Ascending aorta (tissue), 2 donors: Measurements from ENCODE around the gene B4GALNT3. TPM values are rescaled to one million over a fixed set of nuclear protein-coding genes. Genes with fewer than 3 reads are reported as not detected.

Source experiments
- DNase-seq, 2 donors: peaks; one replicate each; pipeline ENCODE4 v3.0.0-alpha.2; 2019; ENCODE audit warnings: low spot score in 2 of 2
- H3K27ac ChIP-seq, 2 donors: fragments of 200-600 bp; sonication (generic); one replicate each; pipeline ENCODE4 v1.5.1; 2016 to 2017; ENCODE audit warnings: mild to moderate bottlenecking in 1 of 2
- H3K27me3 ChIP-seq: fragments of 200-600 bp; sonication (generic); one replicate; pipeline ENCODE4 v1.5.1; 2017
- H3K36me3 ChIP-seq, 2 donors: fragments of 200-600 bp; sonication (generic); one replicate each; pipeline ENCODE4 v1.5.1; 2016
- H3K4me1 ChIP-seq, 2 donors: fragments of 200-600 bp; sonication (generic); one replicate each; pipeline ENCODE4 v1.5.1; 2016 to 2017; ENCODE audit warnings: mild to moderate bottlenecking in 1 of 2
- H3K4me3 ChIP-seq, 2 donors: fragments of 200-600 bp; sonication (generic); one replicate each; pipeline ENCODE4 v1.5.1; 2016 to 2017; ENCODE audit warnings: mild to moderate bottlenecking in 1 of 2
- H3K9me3 ChIP-seq, 2 donors: fragments of 200-600 bp; sonication (generic); one replicate each; pipeline ENCODE4 v1.5.1; 2016
- intact Hi-C: fragments of 100-400 bp; cut with DNase I; formaldehyde crosslinking; loops from one replicate; pipeline ENCODE4 v1.15.1; 2023
- total RNA-seq: library from RNA; depleted of rRNA; stranded (reverse); fragments of >200 nt; gene quantifications from one replicate; pipeline ENCODE4 v1.1.0, GENCODE V29; 2016
- TF ChIP-seq, protein P1 (sequence below), 3 experiments: fragments of 200-600 bp in 2 of 3; fragments of 450-650 bp in 1 of 3; sonication (generic) in 2 of 3; IDR thresholded peaks; one replicate each; pipeline ENCODE4 v1.5.1; 2016 to 2019; ENCODE audit warnings: antibody characterized with exemption in 3 of 3, mild to moderate bottlenecking in 1 of 3, moderate library complexity in 1 of 3

Gene B4GALNT3
- total RNA-seq, 1 donor from 2014 or later = 10.4 TPM

DNA sequence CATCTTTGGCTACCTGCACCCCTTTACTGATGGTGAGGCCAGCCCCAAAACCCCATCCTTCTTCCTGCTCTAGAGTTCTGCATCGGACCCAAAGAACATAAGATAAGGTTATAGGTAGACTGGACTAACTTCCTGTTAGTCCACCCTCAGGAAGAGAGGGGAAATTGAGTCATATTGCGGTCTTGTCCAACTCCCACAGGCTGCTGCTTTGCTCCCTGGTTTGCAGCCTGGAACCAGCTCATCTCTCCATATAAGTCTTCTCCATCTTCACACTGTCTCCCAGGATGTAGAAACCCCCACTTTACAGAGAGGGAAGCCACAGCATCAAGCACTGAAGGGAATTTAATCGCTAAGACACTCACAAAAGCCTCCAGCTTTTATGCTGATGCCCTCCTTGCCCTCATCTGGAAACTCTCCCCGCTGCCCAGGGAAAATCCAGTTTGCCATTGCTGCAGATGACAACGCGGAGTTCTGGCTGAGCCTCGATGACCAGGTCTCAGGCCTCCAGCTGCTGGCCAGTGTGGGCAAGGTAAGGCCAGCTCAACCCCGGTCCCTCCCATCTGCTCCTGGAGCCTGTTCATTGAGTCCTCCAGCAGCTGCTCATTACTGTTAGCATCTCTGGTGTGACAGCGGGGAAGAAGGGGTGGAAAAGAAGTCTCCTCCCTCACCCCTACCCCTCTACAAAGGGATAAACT lies 85.3 kb downstream of the B4GALNT3 start:
- H3K27ac ChIP-seq = no peak overlapping the region
- H3K36me3 ChIP-seq = peaks cover 6 to 14% of the 10 kb centered on the region in 2 donors

DNA sequence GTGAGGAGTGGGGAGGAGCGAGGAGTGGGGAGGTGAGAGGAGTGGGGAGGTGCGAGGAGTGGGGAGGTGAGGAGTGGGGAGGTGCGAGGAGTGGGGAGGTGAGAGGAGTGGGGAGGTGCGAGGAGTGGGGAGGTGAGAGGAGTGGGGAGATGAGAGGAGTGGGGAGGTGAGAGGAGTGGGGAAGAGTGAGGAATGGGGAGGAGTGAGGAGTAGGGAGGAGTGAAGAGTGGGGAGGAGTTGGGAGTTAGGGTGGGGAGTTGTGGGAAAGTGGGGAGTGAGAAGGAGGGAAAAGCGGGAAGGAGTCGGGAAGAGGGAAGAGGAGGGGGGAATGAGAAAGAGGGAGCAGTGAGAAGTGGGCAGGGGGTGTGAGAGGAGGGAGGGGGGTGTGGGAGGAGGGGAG lies 86.1 kb downstream of the B4GALNT3 start:
- intact Hi-C loops = loop anchor here (2.0 kb wide), 2 partner anchors 45 to 103 kb away; no protein-coding TSS in a partner anchor
- no peak overlapping the region for H3K4me3 ChIP-seq
- H3K4me1 ChIP-seq = peaks cover 5 to 17% of the 10 kb centered on the region in 2 donors
- no peak for DNase-seq
- no peak overlapping the region for H3K27ac ChIP-seq
- peaks cover 6 to 20% of the 10 kb centered on the region in 2 donors for H3K36me3 ChIP-seq
- TF ChIP-seq, protein P1, sequence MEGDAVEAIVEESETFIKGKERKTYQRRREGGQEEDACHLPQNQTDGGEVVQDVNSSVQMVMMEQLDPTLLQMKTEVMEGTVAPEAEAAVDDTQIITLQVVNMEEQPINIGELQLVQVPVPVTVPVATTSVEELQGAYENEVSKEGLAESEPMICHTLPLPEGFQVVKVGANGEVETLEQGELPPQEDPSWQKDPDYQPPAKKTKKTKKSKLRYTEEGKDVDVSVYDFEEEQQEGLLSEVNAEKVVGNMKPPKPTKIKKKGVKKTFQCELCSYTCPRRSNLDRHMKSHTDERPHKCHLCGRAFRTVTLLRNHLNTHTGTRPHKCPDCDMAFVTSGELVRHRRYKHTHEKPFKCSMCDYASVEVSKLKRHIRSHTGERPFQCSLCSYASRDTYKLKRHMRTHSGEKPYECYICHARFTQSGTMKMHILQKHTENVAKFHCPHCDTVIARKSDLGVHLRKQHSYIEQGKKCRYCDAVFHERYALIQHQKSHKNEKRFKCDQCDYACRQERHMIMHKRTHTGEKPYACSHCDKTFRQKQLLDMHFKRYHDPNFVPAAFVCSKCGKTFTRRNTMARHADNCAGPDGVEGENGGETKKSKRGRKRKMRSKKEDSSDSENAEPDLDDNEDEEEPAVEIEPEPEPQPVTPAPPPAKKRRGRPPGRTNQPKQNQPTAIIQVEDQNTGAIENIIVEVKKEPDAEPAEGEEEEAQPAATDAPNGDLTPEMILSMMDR (IDR thresholded peaks at IDR 0.05) = no peak
- no peaks in the 10 kb centered on the region for H3K9me3 ChIP-seq
- no peaks in the 10 kb centered on the region for H3K27me3 ChIP-seq

More for the DNA sequence above, 85.3 kb downstream of the B4GALNT3 start:
- TF ChIP-seq, protein P1 (IDR thresholded peaks at IDR 0.05) = no peak
- Histone ChIP-seq H3K4me1 (peaks cover 5 to 18% of the 10 kb centered on the region in 2 donors), H3K9me3 (no peaks in the 10 kb centered on the region), H3K27me3 (no peaks in the 10 kb centered on the region), H3K4me3 (no peak overlapping the region)
- intact Hi-C loops = no loop called here
- no peak for DNase-seq

DNA sequence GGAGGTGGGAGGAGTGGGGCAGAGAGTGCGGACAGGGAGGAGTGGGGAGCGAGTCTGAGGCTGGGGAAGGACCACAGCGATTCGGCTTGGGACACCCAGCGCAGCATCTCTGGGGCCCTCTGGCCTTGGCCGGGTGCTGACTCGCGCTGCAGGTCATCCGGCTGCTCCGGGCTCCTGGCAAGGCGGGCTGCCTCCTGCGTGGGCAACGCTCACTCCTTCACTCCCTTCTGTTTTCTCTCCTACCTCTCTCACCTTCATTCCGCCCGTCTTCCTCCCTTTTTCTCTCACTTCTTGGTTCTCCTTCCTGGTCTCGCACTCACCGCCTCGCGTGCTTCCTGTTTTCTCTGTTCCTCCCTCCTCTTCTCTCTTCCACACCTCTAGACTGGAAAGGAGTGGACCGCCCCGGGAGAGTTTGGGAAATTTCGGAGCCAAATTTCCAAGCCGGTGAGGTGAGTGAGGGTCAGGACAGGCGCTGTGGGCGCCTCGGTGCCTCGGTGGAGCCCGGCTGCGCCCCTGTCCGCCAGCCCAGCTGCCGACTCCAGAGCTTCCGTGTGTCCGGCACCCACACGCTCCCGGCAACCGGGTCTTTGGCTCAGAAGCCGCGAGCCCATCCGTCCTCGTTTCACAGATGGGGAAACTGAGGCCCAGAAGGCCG lies 86.7 kb downstream of the B4GALNT3 start:
- Histone ChIP-seq H3K36me3 (peaks cover 6 to 23% of the 10 kb centered on the region in 2 donors), H3K27me3 (no peaks in the 10 kb centered on the region), H3K9me3 (no peaks in the 10 kb centered on the region), H3K4me1 (peaks cover under 1 to 11% of the 10 kb centered on the region in 2 donors), H3K4me3 (no peak overlapping the region), H3K27ac (no peak overlapping the region)
- no peak for DNase-seq
- intact Hi-C loops = loop anchor here (2.0 kb wide), 2 partner anchors 46 to 104 kb away; no protein-coding TSS in a partner anchor
- TF ChIP-seq, protein P1 (IDR thresholded peaks at IDR 0.05) = no peak

DNA sequence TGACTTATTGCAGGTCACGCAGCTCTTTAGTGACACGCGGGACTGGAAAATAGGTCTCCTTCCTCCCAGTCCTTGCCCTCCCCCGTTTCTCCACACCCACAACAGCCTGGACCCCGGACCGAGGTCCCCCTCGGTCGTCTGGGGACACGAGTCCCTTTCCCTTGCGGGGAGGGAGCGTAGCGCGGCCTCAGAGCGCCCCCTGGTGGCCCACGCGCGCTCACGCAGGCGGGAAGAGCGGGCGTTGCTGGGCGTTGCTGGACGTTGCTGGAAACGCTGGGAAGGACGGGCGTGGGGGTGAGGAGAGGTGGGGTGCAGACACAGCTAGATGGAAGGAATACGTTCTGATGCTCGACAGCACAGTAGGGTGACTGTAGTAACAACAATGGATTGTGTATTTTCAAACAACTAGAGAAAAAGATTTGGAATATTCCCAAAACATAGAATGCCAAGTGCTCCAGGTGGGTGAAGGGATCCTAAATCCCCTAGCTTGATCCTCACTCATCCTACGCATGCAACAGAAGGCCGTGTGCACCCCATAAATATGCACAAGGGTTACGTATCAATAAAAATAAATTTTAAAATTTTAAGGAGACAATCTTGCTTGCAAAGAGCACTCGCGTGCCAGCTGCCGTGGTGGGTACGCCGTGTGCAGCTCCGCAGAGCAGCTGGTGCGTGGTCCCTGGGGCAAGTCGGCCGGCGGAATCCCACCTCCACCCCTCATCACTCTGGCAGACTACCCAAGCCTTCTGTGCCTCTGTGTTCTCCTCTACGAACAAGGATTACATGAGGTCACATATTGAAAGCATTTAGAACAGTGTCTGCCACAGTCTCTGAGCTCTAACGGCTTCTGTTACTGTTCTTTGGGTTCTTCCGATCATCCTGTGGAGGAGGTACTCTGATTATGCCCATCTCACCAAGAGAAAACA lies 87.4 kb downstream of the B4GALNT3 start:
- Histone ChIP-seq H3K4me3 (no peak overlapping the region), H3K27me3 (no peaks in the 10 kb centered on the region), H3K36me3 (peaks cover 6 to 23% of the 10 kb centered on the region in 2 donors), H3K4me1 (peaks cover 0 to 16% of the 10 kb centered on the region in 2 donors), H3K9me3 (no peaks in the 10 kb centered on the region), H3K27ac (no peak overlapping the region)
- TF ChIP-seq, protein P1 (IDR thresholded peaks at IDR 0.05) = peak; percentile 99 to 100 (median 99)
- intact Hi-C loops = loop anchor here (1.0 to 2.0 kb wide), 3 partner anchors 46 to 104 kb away; no protein-coding TSS in a partner anchor
- peak in 1 of 2 donors; percentile 79 for DNase-seq

DNA sequence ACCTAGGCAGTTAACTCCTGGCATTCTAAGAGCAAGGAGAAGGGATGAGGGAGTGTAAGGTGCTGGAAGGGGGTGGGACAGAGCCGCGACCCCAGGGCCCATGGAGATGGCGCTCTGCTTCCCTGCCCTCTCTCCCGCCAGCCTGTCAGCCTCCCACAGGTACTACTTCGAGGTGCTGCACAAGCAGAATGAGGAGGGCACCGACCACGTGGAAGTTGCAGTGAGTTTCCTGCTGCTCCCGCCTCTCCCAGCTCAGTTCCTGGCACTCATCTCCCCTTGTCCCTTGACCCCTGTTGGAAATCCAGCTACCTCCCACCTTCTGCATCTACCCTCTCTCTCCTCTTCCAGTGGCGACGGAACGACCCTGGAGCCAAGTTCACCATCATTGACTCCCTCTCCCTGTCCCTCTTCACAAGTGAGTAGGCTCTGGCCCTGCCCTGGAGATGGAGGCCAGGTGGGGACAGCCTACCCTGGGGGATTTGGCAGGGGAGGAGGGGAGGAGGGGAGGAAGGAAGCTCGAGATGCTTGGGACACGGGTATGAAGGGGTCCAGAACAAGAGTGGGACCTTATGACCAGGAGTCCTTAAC lies 88.2 kb downstream of the B4GALNT3 start:
- Histone ChIP-seq H3K4me3 (no peak overlapping the region), H3K36me3 (peaks cover 6 to 23% of the 10 kb centered on the region in 2 donors)

More for the DNA sequence above, 88.2 kb downstream of the B4GALNT3 start:
- Histone ChIP-seq H3K27ac (no peak overlapping the region), H3K27me3 (no peaks in the 10 kb centered on the region), H3K4me1 (peaks cover 6 to 20% of the 10 kb centered on the region in 2 donors), H3K9me3 (no peaks in the 10 kb centered on the region)
- intact Hi-C loops = loop anchor here (1.0 to 2.0 kb wide), 3 partner anchors 47 to 105 kb away; no protein-coding TSS in a partner anchor
- TF ChIP-seq, protein P1 (IDR thresholded peaks at IDR 0.05) = no peak
- DNase-seq = no peak
